ENCODE results near the gene USH2A.

DNA sequence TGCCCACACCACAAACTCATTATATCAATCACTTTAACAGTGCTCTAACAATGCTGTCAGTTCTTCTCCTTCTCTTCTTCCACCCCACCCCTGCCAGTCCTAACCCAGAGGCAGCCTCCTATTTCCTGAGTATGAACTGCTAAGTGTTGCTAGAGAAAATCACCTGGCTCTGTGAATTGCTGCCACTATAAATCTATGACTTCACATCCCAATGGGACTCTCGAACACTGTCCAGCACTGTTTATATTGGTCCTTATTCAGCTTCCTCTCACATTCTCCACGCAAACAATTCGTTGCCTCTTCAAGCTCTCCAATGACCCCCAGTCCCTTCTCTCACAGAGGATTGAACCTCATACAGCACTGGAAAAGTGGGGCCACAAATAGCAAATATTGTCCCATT lies 27.0 kb upstream of the USH2A start:
- TF ChIP-seq, protein P1, sequence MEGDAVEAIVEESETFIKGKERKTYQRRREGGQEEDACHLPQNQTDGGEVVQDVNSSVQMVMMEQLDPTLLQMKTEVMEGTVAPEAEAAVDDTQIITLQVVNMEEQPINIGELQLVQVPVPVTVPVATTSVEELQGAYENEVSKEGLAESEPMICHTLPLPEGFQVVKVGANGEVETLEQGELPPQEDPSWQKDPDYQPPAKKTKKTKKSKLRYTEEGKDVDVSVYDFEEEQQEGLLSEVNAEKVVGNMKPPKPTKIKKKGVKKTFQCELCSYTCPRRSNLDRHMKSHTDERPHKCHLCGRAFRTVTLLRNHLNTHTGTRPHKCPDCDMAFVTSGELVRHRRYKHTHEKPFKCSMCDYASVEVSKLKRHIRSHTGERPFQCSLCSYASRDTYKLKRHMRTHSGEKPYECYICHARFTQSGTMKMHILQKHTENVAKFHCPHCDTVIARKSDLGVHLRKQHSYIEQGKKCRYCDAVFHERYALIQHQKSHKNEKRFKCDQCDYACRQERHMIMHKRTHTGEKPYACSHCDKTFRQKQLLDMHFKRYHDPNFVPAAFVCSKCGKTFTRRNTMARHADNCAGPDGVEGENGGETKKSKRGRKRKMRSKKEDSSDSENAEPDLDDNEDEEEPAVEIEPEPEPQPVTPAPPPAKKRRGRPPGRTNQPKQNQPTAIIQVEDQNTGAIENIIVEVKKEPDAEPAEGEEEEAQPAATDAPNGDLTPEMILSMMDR (IDR thresholded peaks at IDR 0.05) = no peak
- no peak for TF ChIP-seq POLR2A (IDR thresholded peaks at IDR 0.05)

Data from transverse colon (tissue), 3 donors.